ENCODE measurements around the gene TCEAL3.

DNA sequence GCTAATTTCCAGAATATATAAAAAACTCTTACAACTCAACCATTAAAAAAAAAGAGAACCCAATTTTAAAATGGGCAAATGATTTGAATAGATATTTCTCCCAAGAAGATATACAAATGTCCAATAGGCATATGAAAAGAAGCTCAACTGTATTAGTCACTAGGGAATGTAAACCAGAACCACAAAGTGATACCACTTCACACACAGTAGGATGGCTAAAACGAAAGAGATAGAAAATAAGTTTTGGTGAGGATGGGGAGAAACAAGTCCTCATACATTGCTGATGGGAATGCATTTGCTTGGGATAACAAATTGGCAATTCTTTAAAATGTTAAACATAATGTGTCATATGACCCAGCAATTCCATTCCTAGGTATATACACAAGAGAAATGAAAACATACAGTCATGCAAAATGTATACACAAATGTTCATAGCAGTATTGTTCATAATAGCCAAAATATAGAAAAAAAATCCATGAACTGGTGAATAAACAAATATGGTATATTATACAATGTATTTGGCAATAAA, 5.7 kb downstream of the TCEAL3 start:
- TF ChIP-seq CTCF (IDR thresholded peaks at IDR 0.05) (no peak), EZH2 (IDR thresholded peaks at IDR 0.05) (no peak), EZH2phosphoT487 (IDR thresholded peaks at IDR 0.05) (no peak)

Data from neural progenitor cell (in vitro differentiated cells).